Hematopoietic multipotent progenitor cell treated with erythropoietin and hydrocortisone succinate and interleukin-3 and kit ligand, for 8 days (in vitro differentiated cells): ENCODE measurements around the gene PLCB3.

Experiments used
- DNase-seq: peaks from one replicate; pipeline ENCODE4 v3.0.0-alpha.2; 2015

Gene PLCB3

GRCh38 chr11:64251016-64251752, at the start of gene PLCB3:
Gene PLCB3, plus strand, starts transcription at chr11:64251530. Its CDS starts 120 bp downstream, at chr11:64251650.
- peak; percentile 48 for DNase-seq

DNA sequence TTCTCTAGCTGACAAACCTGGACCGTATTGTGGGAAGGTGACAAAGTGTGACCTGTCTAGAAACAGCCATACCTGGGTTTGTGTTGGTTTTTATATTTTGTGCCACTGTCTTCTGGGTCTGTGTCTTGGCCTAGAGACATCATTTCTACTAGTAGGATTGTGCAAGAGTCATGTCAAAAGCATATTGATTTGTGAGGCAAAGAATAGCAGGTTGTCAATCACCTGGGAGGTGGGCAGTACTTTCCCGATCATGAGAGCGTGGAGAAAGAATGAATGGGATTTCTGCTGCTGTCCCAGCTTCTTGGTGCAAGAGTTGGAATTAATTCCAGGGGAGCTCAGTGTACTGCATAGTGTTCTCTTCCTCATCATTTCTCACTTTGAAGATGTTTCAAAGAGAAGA, 49.8 kb upstream of the PLCB3 start:
- DNase-seq: no peak

DNA sequence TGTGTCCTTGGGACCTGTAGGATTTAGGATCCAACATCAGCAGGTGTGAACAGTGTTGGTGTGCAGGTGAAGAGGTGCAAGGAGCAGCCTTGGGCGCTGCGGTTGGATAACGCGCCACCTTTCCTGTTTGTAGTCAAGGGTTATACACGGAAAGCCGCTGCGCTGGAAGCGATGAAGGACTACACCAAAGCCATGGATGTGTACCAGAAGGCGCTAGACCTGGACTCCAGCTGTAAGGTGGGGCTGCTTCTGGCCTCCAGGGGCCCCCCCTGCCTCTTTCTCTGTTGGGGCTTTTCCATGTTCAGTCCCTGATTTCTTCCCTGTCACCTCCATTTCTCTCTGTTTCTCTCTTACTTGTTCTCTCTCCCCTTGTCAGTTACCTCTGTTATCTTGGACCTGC, 48.3 kb upstream of the PLCB3 start:
- DNase-seq: no peak

DNA sequence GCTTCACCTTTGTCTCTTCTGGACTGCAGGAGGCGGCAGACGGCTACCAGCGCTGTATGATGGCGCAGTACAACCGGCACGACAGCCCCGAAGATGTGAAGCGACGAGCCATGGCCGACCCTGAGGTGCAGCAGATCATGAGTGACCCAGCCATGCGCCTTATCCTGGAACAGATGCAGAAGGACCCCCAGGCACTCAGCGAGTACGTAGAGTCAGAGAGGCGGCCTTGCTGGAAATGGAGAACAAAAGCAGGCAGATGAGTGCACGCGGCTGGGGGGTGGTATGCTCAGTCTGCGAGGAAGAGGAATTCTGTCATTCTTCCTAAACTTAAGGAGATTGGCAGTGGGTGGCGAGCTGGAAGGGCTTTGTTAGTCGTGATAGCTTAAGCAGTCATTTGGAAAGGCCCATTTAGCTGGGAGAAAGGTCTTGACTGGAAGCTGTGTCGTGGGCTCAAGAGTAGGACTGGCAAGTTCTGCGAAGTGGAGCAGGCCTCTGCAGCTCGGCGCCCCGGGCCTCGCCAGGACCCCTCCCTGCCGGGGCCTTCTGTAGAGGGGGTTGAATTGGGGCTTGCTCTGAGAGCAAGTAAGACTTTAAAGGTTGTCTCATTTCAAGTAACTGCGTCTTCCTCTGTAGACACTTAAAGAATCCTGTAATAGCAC, 47.8 kb upstream of the PLCB3 start:
- no peak for DNase-seq

DNA sequence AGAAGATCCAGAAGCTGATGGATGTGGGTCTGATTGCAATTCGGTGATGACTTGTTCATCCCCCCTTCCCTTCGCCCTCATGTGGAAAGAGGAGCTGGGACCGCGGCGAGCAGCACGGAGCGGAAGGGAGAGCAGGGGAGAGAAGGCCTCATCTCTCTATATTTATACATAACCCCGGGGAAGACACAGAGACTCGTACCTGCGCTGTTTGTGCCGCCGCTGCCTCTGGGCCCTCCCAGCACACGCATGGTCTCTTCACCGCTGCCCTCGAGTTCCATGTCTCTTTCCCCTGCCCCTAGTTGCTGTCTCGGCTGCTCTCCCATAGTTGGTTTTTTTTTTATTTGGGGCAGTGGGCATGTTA, 47.3 kb upstream of the PLCB3 start:
- no peak for DNase-seq

DNA sequence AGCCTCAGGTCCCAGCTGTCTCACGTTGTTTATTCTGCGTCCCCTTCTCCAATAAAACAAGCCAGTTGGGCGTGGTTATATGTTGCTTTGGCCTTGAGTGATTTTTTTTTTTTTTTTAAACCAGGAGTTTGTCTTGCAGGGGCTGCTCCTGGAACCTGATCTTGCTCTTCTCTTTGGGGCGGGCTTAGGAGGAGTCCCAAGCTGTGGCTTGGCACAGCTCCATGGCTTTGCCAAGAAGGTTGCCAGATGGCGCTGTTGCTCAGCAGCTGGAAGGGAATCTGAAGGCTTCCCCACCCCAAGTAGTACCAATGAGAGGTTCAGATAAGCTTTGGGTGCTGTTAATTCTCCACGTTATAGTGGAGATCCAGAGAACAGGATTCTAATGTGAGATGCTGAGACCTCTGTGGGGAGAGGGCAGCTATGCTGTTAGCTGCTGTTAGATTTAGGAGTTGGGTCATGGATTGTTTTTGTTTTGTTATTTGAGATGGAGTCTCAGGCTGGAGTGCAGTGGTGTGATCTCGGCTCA, 46.8 kb upstream of the PLCB3 start:
- DNase-seq: peak; percentile 99

GRCh38 chr11:64206457-64207255, 44.7 kb upstream of the PLCB3 start, which contains the start of gene FERMT3:
Gene FERMT3, plus strand, starts transcription at chr11:64206721. Its CDS starts 644 bp downstream, at chr11:64207365.
- peak; percentile 88 for DNase-seq

GRCh38 chr11:64207256-64208085, 43.9 kb upstream of the PLCB3 start:
- DNase-seq: peak; percentile 90

DNA sequence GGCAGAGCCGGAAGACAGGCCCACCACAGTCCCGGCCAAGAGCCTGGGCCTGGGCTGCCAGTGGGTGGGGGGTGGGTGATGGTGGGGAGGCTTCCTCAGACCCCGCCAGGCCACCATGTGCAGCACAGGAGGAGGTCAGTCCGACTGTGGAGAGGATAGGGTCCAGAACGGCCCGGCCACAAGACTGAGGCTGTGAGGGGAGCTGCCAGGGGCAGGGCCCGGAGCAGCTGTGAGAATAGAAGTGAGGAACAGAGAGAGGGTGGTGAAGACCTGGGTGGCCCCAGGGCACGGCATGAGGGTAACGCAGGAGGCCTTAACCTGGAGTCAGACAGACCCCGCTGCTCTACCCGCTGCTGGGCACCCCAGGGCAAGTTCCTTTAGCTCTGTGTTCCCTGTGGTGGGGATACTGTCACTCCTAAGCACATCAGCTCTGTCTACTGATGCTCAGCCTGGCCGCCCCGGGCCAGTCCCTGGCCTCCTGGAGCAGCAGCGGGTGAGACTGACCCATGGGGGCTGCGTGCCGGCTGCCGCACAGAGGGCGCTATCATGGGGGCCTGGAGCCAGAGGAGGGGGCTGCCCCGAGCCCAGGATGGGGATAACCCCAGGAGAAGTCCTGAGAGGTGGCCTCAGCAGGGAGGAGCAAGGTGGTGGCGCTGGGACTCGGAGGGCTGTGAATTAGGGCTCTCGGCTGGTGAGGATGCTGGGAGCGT, 43.1 kb upstream of the PLCB3 start:
- DNase-seq: no peak

DNA sequence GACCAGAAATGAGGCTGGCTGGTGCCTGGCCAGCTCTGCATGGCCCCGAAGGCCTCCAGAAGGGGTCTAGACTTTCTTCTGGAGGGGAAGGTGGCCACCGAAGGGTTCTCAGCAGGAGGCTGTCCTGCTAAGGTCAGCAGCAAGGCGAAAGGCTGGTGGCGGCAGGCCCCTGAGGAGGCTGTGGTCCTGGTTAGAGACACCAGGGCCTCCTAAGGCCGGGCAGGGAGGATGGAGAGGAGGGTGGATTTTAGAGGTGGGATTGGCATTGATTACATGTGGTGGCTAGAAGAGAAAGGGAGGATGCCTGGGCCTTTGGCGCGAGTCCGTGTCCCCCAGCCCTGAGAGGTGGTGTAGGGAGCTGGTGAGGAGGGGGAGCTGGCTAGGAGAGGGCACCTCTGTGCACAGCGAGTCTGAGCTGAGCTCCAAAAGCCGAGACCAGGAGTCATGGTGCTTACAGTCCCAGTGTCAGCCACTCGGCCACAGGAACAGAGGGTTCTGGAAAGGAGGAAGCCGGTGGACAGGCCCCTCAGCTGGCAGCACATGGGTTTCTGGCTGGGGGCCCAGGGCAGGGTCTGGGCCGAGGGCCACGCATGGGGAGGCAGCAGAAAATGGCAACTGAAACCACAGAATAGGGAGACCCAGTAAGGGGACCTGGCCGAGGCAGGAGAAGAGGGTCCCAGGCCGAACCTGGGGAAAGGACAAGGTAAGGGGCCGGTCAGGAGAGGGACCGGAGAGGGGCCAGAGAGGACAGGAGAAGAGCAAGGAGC, 42.4 kb upstream of the PLCB3 start:
- no peak for DNase-seq

DNA sequence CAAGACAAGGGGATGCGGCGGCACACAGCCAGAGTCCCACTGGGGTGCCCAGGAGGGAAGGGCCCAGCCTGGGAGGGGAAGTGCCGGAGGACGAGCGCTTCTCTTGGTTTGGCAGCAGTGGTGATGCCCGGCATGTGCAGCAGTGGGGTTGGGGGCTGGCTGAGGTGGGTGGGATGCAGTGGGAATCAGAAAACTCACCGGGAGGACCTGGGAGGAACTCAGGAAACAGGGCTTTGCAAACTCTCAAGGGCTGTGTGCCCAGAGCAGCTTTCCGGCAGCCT, 41.8 kb upstream of the PLCB3 start:
- no peak for DNase-seq

GRCh38 chr11:64210301-64211020, 40.9 kb upstream of the PLCB3 start:
- no peak for DNase-seq

DNA sequence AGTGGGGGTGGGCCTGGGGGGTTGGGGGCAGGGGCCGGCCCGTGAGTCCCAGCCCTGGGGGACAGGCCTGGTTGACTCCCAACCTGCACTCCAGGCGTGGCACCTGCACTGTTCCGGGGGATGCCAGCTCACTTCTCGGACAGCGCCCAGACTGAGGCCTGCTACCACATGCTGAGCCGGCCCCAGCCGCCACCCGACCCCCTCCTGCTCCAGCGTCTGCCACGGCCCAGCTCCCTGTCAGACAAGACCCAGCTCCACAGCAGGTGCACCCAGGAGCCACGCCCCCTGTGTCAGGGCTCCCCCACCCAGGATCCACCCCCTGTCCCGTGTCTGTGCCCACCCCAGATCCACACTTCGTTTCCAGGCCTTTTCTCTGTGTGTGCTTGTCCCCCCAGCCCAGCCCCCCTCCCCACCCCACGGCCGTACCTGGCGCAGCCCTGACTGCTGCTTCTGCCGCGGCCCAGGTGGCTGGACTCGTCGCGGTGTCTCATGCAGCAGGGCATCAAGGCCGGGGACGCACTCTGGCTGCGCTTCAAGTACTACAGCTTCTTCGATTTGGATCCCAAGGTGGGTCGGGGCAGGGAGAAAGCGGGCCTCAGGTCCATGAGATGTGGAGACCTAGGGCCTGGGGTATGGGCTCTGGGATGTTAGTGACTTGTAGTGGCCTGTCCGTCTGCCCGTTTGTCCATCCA, 40.0 kb upstream of the PLCB3 start:
- DNase-seq: no peak

- DNase-seq: no peak
Observed at GRCh38 chr11:64216879-64217278, 34.5 kb upstream of the PLCB3 start.

DNA sequence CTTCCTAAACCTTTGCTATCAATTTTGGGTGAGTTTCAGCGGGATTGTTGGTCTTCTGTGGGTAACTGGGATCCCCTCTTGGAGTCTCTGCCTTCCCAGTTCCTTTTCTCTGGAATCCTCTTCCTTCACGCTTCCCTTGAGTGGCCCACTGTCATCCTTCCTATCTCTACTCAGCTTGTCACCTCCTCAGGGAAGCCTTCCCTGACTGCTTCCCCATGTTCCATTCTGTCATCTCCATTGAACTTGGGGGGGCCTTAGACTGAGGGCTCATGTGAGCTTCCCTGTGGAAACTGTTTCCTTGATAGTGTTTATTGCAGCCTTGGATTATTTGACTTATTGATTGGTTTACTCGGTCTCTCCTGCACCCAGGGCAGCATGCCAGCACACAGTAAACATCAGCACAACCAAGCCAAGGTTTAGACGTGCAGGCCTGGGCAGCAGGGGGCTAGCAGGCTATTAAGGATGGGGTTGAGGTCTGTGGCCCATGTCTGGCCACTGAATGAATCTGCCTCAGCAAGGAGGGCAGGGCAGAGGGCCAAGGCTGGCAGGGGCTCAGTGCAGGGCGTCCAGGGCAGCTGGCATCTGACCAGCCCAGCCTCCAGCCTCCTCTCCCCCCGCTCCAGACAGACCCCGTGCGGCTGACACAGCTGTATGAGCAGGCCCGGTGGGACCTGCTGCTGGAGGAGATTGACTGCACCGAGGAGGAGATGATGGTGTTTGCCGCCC, 32.5 kb upstream of the PLCB3 start:
- DNase-seq: no peak

DNA sequence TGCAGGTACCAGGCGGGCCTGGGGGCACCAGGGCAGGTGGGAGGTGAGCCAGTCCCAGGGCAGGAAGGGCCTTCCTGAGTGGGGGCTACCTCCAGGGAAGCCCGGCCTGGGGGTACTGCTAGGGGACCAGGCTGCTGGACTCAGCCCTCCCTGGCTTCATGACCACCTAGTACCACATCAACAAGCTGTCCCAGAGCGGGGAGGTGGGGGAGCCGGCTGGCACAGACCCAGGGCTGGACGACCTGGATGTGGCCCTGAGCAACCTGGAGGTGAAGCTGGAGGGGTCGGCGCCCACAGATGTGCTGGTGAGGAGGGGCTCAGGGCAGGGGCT, 32.0 kb upstream of the PLCB3 start:
- DNase-seq: no peak

DNA sequence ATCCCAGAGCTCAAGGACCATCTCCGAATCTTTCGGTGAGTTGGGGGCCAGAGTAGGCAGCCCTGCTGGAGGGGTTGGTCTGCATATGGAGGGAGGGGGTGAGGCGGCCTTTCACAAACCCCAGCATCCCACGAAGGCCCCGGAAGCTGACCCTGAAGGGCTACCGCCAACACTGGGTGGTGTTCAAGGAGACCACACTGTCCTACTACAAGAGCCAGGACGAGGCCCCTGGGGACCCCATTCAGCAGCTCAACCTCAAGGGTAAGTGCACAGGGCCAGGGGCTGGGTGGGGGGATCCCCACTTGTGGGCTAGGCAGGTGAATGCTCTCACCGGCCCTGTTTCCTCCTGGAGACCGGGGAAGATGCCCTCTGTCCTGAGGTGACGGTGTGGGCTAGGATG, 31.6 kb upstream of the PLCB3 start:
- DNase-seq: no peak

DNA sequence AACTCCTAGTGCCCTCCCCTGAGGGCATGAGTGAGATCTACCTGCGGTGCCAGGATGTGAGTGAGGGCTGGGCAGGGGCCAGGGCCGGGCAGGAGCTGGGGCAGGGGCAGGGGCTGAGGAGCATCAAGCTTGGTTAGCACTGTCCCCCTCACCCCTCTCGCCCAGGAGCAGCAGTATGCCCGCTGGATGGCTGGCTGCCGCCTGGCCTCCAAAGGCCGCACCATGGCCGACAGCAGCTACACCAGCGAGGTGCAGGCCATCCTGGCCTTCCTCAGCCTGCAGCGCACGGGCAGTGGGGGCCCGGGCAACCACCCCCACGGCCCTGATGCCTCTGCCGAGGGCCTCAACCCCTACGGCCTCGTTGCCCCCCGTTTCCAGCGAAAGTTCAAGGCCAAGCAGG, 31.1 kb upstream of the PLCB3 start:
- no peak for DNase-seq

GRCh38 chr11:64220798-64221197, 30.5 kb upstream of the PLCB3 start:
- no peak for DNase-seq

- DNase-seq: no peak
Observed at GRCh38 chr11:64222651-64223000, 28.7 kb upstream of the PLCB3 start.
